ENCODE results near the gene FGD2.

DNA sequence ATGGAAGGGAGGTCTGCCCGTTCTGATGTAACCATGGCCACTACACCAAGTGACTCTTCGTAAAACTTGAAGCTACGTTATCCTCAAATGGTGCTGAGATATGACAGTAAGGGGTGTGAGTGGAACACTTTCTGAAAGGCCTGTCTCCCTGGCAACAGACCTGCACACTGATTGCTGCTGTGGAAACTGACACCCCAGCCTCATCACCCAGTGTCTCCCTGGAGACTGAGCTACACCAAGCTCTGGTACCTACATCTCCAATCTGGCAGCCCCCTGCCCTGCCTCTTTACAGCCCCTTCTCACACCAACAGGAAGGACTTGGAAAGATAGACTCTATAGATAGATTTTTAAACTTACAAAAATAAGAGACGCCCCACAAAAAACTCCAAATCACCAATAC is 37.7 kb upstream of the FGD2 start:
- no peak for TF ChIP-seq EZH2phosphoT487 (conservative IDR thresholded peaks at IDR 0.05; ENCODE audit: low read length)
- TF ChIP-seq, protein P1, sequence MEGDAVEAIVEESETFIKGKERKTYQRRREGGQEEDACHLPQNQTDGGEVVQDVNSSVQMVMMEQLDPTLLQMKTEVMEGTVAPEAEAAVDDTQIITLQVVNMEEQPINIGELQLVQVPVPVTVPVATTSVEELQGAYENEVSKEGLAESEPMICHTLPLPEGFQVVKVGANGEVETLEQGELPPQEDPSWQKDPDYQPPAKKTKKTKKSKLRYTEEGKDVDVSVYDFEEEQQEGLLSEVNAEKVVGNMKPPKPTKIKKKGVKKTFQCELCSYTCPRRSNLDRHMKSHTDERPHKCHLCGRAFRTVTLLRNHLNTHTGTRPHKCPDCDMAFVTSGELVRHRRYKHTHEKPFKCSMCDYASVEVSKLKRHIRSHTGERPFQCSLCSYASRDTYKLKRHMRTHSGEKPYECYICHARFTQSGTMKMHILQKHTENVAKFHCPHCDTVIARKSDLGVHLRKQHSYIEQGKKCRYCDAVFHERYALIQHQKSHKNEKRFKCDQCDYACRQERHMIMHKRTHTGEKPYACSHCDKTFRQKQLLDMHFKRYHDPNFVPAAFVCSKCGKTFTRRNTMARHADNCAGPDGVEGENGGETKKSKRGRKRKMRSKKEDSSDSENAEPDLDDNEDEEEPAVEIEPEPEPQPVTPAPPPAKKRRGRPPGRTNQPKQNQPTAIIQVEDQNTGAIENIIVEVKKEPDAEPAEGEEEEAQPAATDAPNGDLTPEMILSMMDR (IDR thresholded peaks at IDR 0.05; ENCODE audit: insufficient read depth, low read length, poor library complexity, severe bottlenecking), result no peak
